Esophagus squamous epithelium (tissue), 4 donors: ENCODE results near the gene VSTM4.

Source experiments
- POLR2A ChIP-seq, 4 donors: fragments of 450-650 bp; IDR thresholded peaks; one replicate each; pipeline ENCODE4 v1.6.1; 2017; ENCODE audit warnings: antibody characterized with exemption in 4 of 4, mild to moderate bottlenecking in 4 of 4, moderate library complexity in 3 of 4
- TF ChIP-seq, protein P1 (sequence below), 6 experiments: fragments of 450-650 bp in 4 of 6; fragments of 200-600 bp in 2 of 6; sonication (generic) in 2 of 6; IDR thresholded peaks; one replicate each; pipeline ENCODE4 v1.5.1; 2016 to 2019; ENCODE audit warnings: antibody characterized with exemption in 6 of 6, mild to moderate bottlenecking in 4 of 6, moderate library complexity in 4 of 6

DNA sequence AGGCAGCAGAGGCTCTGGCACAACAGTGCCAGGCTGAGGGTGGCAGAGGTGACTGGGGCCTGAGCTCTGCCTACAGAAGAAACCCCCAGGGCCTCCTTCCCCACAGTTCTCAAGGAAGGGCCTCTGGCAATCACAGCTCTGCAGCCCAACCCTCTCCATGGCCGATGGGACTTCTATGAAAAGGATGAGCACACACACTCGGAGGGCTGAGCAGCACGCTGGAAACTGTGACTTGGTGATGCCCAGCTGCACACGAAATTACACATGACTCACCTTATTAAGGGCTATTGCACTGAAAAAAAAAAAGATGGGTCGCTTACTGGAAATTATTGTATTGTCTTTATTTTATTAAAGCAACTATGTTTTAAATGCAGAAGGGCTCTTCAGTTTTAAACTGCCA is 132.7 kb downstream of the VSTM4 start:
- TF ChIP-seq, protein P1, sequence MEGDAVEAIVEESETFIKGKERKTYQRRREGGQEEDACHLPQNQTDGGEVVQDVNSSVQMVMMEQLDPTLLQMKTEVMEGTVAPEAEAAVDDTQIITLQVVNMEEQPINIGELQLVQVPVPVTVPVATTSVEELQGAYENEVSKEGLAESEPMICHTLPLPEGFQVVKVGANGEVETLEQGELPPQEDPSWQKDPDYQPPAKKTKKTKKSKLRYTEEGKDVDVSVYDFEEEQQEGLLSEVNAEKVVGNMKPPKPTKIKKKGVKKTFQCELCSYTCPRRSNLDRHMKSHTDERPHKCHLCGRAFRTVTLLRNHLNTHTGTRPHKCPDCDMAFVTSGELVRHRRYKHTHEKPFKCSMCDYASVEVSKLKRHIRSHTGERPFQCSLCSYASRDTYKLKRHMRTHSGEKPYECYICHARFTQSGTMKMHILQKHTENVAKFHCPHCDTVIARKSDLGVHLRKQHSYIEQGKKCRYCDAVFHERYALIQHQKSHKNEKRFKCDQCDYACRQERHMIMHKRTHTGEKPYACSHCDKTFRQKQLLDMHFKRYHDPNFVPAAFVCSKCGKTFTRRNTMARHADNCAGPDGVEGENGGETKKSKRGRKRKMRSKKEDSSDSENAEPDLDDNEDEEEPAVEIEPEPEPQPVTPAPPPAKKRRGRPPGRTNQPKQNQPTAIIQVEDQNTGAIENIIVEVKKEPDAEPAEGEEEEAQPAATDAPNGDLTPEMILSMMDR (IDR thresholded peaks at IDR 0.05) = no peak
- TF ChIP-seq POLR2A (IDR thresholded peaks at IDR 0.05) = no peak
